Esophagus squamous epithelium (tissue), 4 donors: Measurements from ENCODE around the gene GPBP1.

ENCODE experiments used
- CTCF ChIP-seq, 6 experiments: fragments of 450-650 bp in 4 of 6; fragments of 200-600 bp in 2 of 6; sonication (generic) in 2 of 6; IDR thresholded peaks; one replicate each; pipeline ENCODE4 v1.5.1; 2016 to 2019; ENCODE audit warnings: antibody characterized with exemption in 6 of 6, mild to moderate bottlenecking in 4 of 6, moderate library complexity in 4 of 6
- POLR2A ChIP-seq, 4 donors: fragments of 450-650 bp; IDR thresholded peaks; one replicate each; pipeline ENCODE4 v1.6.1; 2017; ENCODE audit warnings: antibody characterized with exemption in 4 of 4, mild to moderate bottlenecking in 4 of 4, moderate library complexity in 3 of 4

- TF ChIP-seq CTCF (IDR thresholded peaks at IDR 0.05) (no peak), POLR2A (IDR thresholded peaks at IDR 0.05) (no peak)
Observed at GRCh38 chr5:57304931-57305330, 131.1 kb downstream of the GPBP1 start.
